ENCODE data around the gene GRK3. TPM values are rescaled to one million over a fixed set of nuclear protein-coding genes. Genes with fewer than 3 reads are reported as not detected.
"Not testable (repeated sequence)": the region's sequence is repeated elsewhere in the genome, so short reads cannot be mapped to it uniquely, and the experiment has no call there.

Gene GRK3
- total and polyA plus RNA-seq, 2 of the 4 experiments (the other 2 are of a cell fraction) = 0.58 to 1.6 TPM

- H3K56ac ChIP-seq (ENCODE audit: extremely low read depth, insufficient read depth, low read length); H3K9ac ChIP-seq (ENCODE audit: low read depth, low read length); DNase-seq; H4K5ac ChIP-seq (ENCODE audit: low read depth, low read length); H2BK20ac ChIP-seq (ENCODE audit: low read depth, low read length); H3K4me3 ChIP-seq (ENCODE audit: insufficient read depth, low read depth, low read length); H3K27ac ChIP-seq (ENCODE audit: insufficient read depth, low read length); H3K4me1 ChIP-seq (ENCODE audit: control insufficient read depth, insufficient read depth, low read length); H3K18ac ChIP-seq (ENCODE audit: low read depth, low read length); CTCF ChIA-PET; H4K91ac ChIP-seq (ENCODE audit: insufficient read depth, low read depth, low read length); H2AK9ac ChIP-seq (replicated peaks; ENCODE audit: low read depth, low read length, poor library complexity); H3K23ac ChIP-seq (ENCODE audit: low read depth, low read length); H2BK120ac ChIP-seq (ENCODE audit: low read depth, low read length); H3K27me3 ChIP-seq (ENCODE audit: control insufficient read depth, insufficient read depth, low read length); H3K9me3 ChIP-seq (ENCODE audit: control insufficient read depth, insufficient read depth, low read length); H3K36me3 ChIP-seq (ENCODE audit: control insufficient read depth, insufficient read depth, low read length); H4K20me1 ChIP-seq (ENCODE audit: insufficient read depth, low read length); in situ Hi-C loops (cut with MboI; ENCODE audit: low sequenced_read_pairs); intact Hi-C loops (cut with micrococcal nuclease); ATAC-seq (ENCODE audit: low read depth); H3K4me2 ChIP-seq (ENCODE audit: low read depth, low read length); H3K79me1 ChIP-seq (ENCODE audit: low read depth in 1 of 2, low read length in 2 of 2); H2BK15ac ChIP-seq (ENCODE audit: low read depth, low read length); H3K4ac ChIP-seq (ENCODE audit: low read depth, low read length); POLR2A ChIA-PET (ENCODE audit: unreplicated experiment); H2AK5ac ChIP-seq (ENCODE audit: low read depth, low read length); H3K14ac ChIP-seq (replicated peaks; ENCODE audit: low read depth, low read length); dilution Hi-C loops (cut with HindIII; ENCODE audit: low sequenced_read_pairs, unreplicated experiment); H3K9me1 ChIP-seq (ENCODE audit: insufficient read depth, low read length); H4K8ac ChIP-seq (ENCODE audit: low read depth in 2 of 2, low read length in 2 of 2); H2BK5ac ChIP-seq (ENCODE audit: low read depth, low read length, poor library complexity, severe bottlenecking); BruUV-seq (replicated peaks); H2AFZ ChIP-seq (replicated peaks; ENCODE audit: low read length, poor library complexity): not testable (repeated sequence)
- no CpG with 5 or more reads among the region's 5 CpGs for WGBS, 2 experiments (ENCODE audit: extremely low coverage in 2 of 2, insufficient read length in 1 of 2)
Observed at GRCh38 chr22:25605565-25605964, 41.1 kb downstream of the GRK3 start.

GRCh38 chr22:25611284-25611683, 46.8 kb downstream of the GRK3 start:
- POLR2A ChIA-PET (ENCODE audit: unreplicated experiment); H3K4me3 ChIP-seq (ENCODE audit: insufficient read depth, low read depth, low read length); H3K4me1 ChIP-seq (ENCODE audit: control insufficient read depth, insufficient read depth, low read length); H4K91ac ChIP-seq (ENCODE audit: insufficient read depth, low read depth, low read length); H4K5ac ChIP-seq (ENCODE audit: low read depth, low read length); H3K4ac ChIP-seq (ENCODE audit: low read depth, low read length); H3K56ac ChIP-seq (ENCODE audit: extremely low read depth, insufficient read depth, low read length); H2BK5ac ChIP-seq (ENCODE audit: low read depth, low read length, poor library complexity, severe bottlenecking); intact Hi-C loops (cut with micrococcal nuclease); H2AFZ ChIP-seq (replicated peaks; ENCODE audit: low read length, poor library complexity); H3K18ac ChIP-seq (ENCODE audit: low read depth, low read length); H3K27me3 ChIP-seq (ENCODE audit: control insufficient read depth, insufficient read depth, low read length); H2AK5ac ChIP-seq (ENCODE audit: low read depth, low read length); H3K79me1 ChIP-seq (ENCODE audit: low read depth in 1 of 2, low read length in 2 of 2); ATAC-seq (ENCODE audit: low read depth); dilution Hi-C loops (cut with HindIII; ENCODE audit: low sequenced_read_pairs, unreplicated experiment); H3K9me3 ChIP-seq (ENCODE audit: control insufficient read depth, insufficient read depth, low read length); in situ Hi-C loops (cut with MboI; ENCODE audit: low sequenced_read_pairs); H3K9me1 ChIP-seq (ENCODE audit: insufficient read depth, low read length); H2BK20ac ChIP-seq (ENCODE audit: low read depth, low read length); H3K4me2 ChIP-seq (ENCODE audit: low read depth, low read length); H3K36me3 ChIP-seq (ENCODE audit: control insufficient read depth, insufficient read depth, low read length); H4K8ac ChIP-seq (ENCODE audit: low read depth in 2 of 2, low read length in 2 of 2); BruUV-seq (replicated peaks); H3K23ac ChIP-seq (ENCODE audit: low read depth, low read length); H4K20me1 ChIP-seq (ENCODE audit: insufficient read depth, low read length); H2AK9ac ChIP-seq (replicated peaks; ENCODE audit: low read depth, low read length, poor library complexity); H2BK15ac ChIP-seq (ENCODE audit: low read depth, low read length); DNase-seq; H3K14ac ChIP-seq (replicated peaks; ENCODE audit: low read depth, low read length); H2BK120ac ChIP-seq (ENCODE audit: low read depth, low read length); H3K27ac ChIP-seq (ENCODE audit: insufficient read depth, low read length); H3K9ac ChIP-seq (ENCODE audit: low read depth, low read length): not testable (repeated sequence)
- no CpG with 5 or more reads among the region's 1 CpG for WGBS, 2 experiments (ENCODE audit: extremely low coverage in 2 of 2, insufficient read length in 1 of 2)
- CTCF ChIA-PET = interaction anchor here (0.6 kb wide), 1 partner anchor 175 kb away, joined by 7 read pairs; no protein-coding TSS in a partner anchor

Data from IMR-90 (cell line).